ENCODE results near the gene SEMA6A.

The SEMA6A gene

DNA sequence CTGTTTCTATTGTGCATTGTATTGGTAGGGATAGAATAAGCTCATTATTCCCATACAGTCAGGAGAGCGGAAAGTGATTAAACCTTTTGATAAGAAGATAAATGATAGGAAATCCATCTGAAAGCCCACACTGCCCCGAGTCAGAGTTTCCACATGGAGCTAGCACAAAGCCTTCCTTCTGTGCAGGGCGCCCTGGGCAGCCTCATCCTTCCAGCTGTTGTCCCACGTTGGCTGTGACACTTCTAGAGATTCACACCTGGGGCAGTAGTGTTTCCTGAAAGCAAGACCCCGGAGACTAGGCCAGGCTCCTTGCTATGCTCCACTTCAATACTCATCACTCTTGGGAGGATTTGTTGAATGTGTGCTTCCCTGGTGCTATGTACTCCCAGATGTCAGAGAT is 172.4 kb downstream of the SEMA6A start:
- Histone ChIP-seq H3K36me3 (ENCODE audit: control insufficient read depth, insufficient read depth, low read length) (no peaks in the 10 kb centered on the region), H3K4me3 (ENCODE audit: insufficient read depth, low read depth, low read length) (no peak overlapping the region), H3K27ac (ENCODE audit: insufficient read depth, low read depth, low read length, poor library complexity, severe bottlenecking) (no peak overlapping the region), H3K9me3 (ENCODE audit: control insufficient read depth, low read length) (no peaks in the 10 kb centered on the region), H3K4me1 (ENCODE audit: control insufficient read depth, insufficient read depth, low read length) (no peaks in the 10 kb centered on the region), H3K27me3 (ENCODE audit: control insufficient read depth, insufficient read depth, low read length, poor library complexity, severe bottlenecking) (no peaks in the 10 kb centered on the region)
- WGBS, 2 experiments = 91 to 92% methylated on average over 5 of the region's 5 CpGs

DNA sequence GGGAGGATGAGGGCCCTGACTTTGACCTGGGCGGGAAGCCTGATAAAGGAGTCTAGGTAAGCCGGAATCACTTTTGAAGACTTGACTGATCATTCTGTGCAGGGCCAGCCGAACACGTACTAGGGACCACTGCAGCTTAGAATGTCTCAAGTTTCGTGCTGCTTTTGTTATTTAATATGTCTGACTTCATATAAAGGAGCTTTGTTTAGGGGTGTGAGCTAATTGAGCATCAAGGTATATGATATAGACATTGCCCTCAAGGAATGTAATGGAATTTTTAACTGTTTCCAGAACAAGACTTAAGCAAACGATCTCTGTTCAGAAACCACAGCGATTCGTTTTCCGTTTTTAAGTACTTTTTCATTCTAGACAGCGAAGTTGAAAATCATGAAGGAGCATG is 173.0 kb downstream of the SEMA6A start:
- Histone ChIP-seq H3K9me3 (ENCODE audit: control insufficient read depth, low read length) (no peaks in the 10 kb centered on the region), H3K36me3 (ENCODE audit: control insufficient read depth, insufficient read depth, low read length) (no peaks in the 10 kb centered on the region), H3K27ac (ENCODE audit: insufficient read depth, low read depth, low read length, poor library complexity, severe bottlenecking) (no peak overlapping the region), H3K27me3 (ENCODE audit: control insufficient read depth, insufficient read depth, low read length, poor library complexity, severe bottlenecking) (no peaks in the 10 kb centered on the region), H3K4me3 (ENCODE audit: insufficient read depth, low read depth, low read length) (no peak overlapping the region), H3K4me1 (ENCODE audit: control insufficient read depth, insufficient read depth, low read length) (no peaks in the 10 kb centered on the region)
- 89 to 93% methylated on average over 10 of the region's 10 CpGs for WGBS, 2 experiments

- Histone ChIP-seq H3K4me3 (ENCODE audit: insufficient read depth, low read depth, low read length) (no peak overlapping the region), H3K4me1 (ENCODE audit: control insufficient read depth, insufficient read depth, low read length) (peaks cover 7% of the 10 kb centered on the region), H3K27me3 (ENCODE audit: control insufficient read depth, insufficient read depth, low read length, poor library complexity, severe bottlenecking) (no peaks in the 10 kb centered on the region), H3K36me3 (ENCODE audit: control insufficient read depth, insufficient read depth, low read length) (no peaks in the 10 kb centered on the region), H3K9me3 (ENCODE audit: control insufficient read depth, low read length) (no peaks in the 10 kb centered on the region), H3K27ac (ENCODE audit: insufficient read depth, low read depth, low read length, poor library complexity, severe bottlenecking) (no peak overlapping the region)
- WGBS, 2 experiments = 94 to 96% methylated on average over 2 of the region's 2 CpGs
Measured at GRCh38 chr5:116396476-116397099, 178.0 kb downstream of the SEMA6A start.

DNA sequence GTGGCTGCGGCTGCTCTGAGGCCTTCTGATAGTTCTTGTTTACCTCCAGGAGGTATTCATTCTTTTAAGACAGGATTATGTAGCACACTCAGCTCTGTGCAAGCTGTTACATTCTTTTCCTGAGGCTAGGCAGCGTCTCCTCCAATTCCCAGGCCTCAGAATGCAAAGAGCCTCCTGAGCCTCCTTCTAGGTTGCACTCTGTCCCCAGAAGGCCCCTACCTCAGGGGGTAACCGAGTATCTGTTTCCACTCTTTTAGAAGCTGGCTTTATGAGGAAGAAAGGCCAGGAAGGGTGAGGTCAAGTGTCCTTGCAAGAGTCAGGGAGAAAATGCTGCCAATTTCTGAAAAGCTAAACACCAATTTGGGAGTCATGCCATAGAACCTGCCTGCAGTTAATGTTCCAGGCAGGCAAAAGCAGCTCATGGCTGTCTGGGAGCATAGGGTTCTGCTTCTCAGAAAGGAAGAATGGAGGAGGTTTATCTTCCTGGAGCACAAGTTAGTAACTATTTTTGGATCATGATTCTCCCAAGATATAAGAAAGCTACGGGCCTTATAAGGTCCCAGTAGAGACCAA is 178.9 kb downstream of the SEMA6A start:
- no peaks in the 10 kb centered on the region for H3K27me3 ChIP-seq (ENCODE audit: control insufficient read depth, insufficient read depth, low read length, poor library complexity, severe bottlenecking)
- peaks cover 7% of the 10 kb centered on the region for H3K4me1 ChIP-seq (ENCODE audit: control insufficient read depth, insufficient read depth, low read length)
- H3K9me3 ChIP-seq (ENCODE audit: control insufficient read depth, low read length) = no peaks in the 10 kb centered on the region
- no peaks in the 10 kb centered on the region for H3K36me3 ChIP-seq (ENCODE audit: control insufficient read depth, insufficient read depth, low read length)
- no peak overlapping the region for H3K27ac ChIP-seq (ENCODE audit: insufficient read depth, low read depth, low read length, poor library complexity, severe bottlenecking)
- whole genome bisulfite sequencing, 2 experiments = 73% methylated on average over 4 of the region's 4 CpGs
- H3K4me3 ChIP-seq (ENCODE audit: insufficient read depth, low read depth, low read length) = no peak overlapping the region

DNA sequence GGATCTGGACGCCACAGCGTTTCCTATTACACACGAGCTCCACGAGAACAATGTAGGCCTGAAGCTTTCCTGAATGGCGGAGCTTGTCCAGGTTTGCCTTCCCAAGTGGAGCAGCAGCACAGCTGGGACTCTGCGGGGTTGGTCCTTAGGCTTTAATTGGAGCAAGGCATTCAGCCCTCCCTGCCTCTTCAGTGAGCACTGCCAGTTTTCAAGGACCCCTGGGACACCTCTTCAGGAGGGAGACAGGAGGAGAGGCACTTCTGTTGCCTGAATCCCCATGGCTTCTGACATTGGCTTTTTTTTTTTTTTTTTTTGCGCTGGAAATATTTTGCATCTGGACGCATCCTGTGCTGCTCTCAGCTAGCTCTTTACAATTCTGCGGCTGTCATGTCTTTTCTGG is 179.4 kb downstream of the SEMA6A start:
- WGBS, 2 experiments = 78 to 85% methylated on average over 9 of the region's 9 CpGs
- H3K4me1 ChIP-seq (ENCODE audit: control insufficient read depth, insufficient read depth, low read length) = peaks cover 7% of the 10 kb centered on the region
- H3K9me3 ChIP-seq (ENCODE audit: control insufficient read depth, low read length) = no peaks in the 10 kb centered on the region
- no peaks in the 10 kb centered on the region for H3K36me3 ChIP-seq (ENCODE audit: control insufficient read depth, insufficient read depth, low read length)
- no peak overlapping the region for H3K4me3 ChIP-seq (ENCODE audit: insufficient read depth, low read depth, low read length)
- peak overlapping the region; percentile 57 for H3K27ac ChIP-seq (ENCODE audit: insufficient read depth, low read depth, low read length, poor library complexity, severe bottlenecking)
- no peaks in the 10 kb centered on the region for H3K27me3 ChIP-seq (ENCODE audit: control insufficient read depth, insufficient read depth, low read length, poor library complexity, severe bottlenecking)

GRCh38 chr5:116394186-116394867 is 180.3 kb downstream of the SEMA6A start:
- no peaks in the 10 kb centered on the region for H3K9me3 ChIP-seq (ENCODE audit: control insufficient read depth, low read length)
- H3K27ac ChIP-seq (ENCODE audit: insufficient read depth, low read depth, low read length, poor library complexity, severe bottlenecking) = no peak overlapping the region
- H3K4me3 ChIP-seq (ENCODE audit: insufficient read depth, low read depth, low read length) = no peak overlapping the region
- peaks cover 7% of the 10 kb centered on the region for H3K4me1 ChIP-seq (ENCODE audit: control insufficient read depth, insufficient read depth, low read length)
- 96 to 98% methylated on average over 5 of the region's 5 CpGs for WGBS, 2 experiments
- no peaks in the 10 kb centered on the region for H3K27me3 ChIP-seq (ENCODE audit: control insufficient read depth, insufficient read depth, low read length, poor library complexity, severe bottlenecking)
- H3K36me3 ChIP-seq (ENCODE audit: control insufficient read depth, insufficient read depth, low read length) = no peaks in the 10 kb centered on the region
